Stimulated activated CD8-positive, alpha-beta memory T cell treated with anti-CD3 and anti-CD28 coated beads, Interleukin-7, amount 100 ng/mL, for 1 hour (primary cell): ENCODE data around the gene BCL2.
"Not testable (repeated sequence)": the region's sequence is repeated elsewhere in the genome, so short reads cannot be mapped to it uniquely, and the experiment has no call there.

Experiments
- DNase-seq, 2 donors: peaks; one replicate each; pipeline ENCODE4 v3.0.0-alpha.2; 2020; ENCODE audit warnings: low read depth in 2 of 2

BCL2 gene

GRCh38 chr18:63234432-63234831, 85.1 kb downstream of the BCL2 start:
- DNase-seq = no peak

- DNase-seq = no peak
Measured at GRCh38 chr18:63233334-63233733, 86.2 kb downstream of the BCL2 start.

- no peak for DNase-seq
Measured at GRCh38 chr18:63232826-63233225, 86.7 kb downstream of the BCL2 start.

GRCh38 chr18:63229971-63230370, 89.6 kb downstream of the BCL2 start:
- no peak for DNase-seq

GRCh38 chr18:63225434-63225833, 94.1 kb downstream of the BCL2 start:
- DNase-seq = no peak

- no peak for DNase-seq
Measured at GRCh38 chr18:63224630-63225029, 94.9 kb downstream of the BCL2 start.

DNA sequence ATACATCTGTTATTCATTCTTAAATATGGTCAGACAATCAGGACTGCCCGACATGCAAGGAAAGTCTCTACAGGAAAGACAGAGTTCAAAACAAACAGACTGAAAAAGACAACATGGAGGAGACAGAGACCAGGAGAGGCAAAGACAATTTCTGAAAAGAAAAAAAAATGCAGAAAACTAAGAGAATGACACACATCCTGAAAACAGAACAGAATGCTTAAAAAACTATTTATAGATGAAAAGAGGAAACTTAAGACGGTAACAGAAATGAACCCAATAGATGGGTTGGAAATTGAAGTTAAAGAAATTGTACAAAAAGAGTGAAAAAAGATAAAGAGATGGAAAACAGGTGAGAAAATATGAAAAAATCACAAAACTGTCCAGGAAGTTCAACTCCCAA, 95.7 kb downstream of the BCL2 start:
- DNase-seq = no peak

GRCh38 chr18:63220903-63221302, 98.7 kb downstream of the BCL2 start:
- no peak for DNase-seq

DNA sequence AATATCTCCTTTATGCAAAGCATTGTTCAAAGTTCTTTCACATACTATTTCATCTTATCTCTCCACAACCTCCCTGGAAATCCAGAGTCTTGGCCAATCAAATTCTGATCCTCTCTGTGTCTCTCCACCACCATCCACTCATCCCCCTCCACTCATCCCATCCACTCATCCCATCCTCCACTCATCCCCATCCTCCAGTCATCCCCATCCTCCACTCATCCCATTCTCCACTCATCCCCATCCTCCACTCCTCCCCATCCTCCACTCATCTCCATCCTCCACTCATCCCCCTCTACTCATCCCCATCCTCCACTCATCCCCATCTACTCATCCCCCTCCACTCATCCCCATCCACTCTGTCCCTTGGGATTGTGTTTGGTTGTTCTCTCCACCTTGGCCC, 101.1 kb downstream of the BCL2 start:
- no peak for DNase-seq

DNA sequence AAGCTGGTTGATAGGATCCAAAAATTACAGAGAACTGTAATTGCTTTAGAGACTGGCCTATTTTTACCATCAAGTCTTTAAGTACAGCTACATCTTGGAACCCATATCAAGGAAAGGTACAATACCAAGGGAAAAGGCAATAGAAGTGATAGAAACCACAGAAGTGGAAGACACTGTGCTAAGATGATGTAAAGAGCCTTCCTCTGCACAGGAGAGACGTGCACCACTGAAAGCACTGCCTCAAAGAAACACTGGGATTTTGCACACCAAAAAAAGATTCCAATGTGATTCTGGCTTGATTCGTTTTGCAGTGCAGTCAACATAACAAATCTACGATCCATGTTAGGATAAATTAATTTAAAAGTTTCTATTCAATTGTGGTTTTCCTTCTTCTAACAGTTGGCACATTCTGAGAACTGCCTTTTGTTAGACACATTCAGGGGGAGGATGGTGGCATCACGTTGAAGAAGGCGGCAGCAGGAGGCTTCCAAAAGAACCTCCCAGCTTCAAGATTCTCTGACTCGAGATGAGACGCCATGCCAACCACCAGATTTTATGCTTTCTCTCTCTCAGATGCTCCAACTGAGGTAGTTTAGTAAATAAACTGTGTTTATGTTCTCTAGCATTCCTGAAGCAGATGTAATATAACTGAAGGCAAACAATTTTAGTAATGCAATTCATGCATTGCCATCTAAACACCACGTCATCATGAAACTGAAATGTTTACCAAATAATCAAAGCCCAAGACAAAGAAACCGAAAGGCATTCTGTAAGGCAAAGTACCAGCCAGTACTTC, 102.9 kb downstream of the BCL2 start:
- DNase-seq = no peak

- DNase-seq = no peak
Measured at GRCh38 chr18:63213936-63214671, 105.5 kb downstream of the BCL2 start.

GRCh38 chr18:63213331-63213900, 106.2 kb downstream of the BCL2 start:
- no peak for DNase-seq

- no peak for DNase-seq
Measured at GRCh38 chr18:63210521-63210920, 109.0 kb downstream of the BCL2 start.

DNA sequence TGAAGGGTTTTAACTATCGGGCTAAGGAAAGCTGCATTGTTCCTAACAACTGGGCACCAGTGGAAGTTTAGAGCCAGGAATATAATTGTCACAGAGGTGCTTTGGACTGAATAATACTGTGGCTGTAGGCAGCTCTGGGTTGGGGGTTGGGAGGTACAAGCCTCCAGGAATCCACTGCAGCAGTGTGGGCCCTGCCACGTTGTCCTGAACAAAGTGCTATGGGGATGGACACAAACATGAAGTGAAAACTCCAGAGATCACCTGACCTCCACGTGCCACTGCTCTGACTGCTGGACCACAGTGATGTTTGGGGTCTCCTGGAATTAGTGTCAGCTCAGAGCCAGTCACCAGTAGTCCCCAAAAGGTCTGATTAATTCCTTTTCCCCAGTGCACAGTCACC, 110.9 kb downstream of the BCL2 start:
- no peak for DNase-seq

DNA sequence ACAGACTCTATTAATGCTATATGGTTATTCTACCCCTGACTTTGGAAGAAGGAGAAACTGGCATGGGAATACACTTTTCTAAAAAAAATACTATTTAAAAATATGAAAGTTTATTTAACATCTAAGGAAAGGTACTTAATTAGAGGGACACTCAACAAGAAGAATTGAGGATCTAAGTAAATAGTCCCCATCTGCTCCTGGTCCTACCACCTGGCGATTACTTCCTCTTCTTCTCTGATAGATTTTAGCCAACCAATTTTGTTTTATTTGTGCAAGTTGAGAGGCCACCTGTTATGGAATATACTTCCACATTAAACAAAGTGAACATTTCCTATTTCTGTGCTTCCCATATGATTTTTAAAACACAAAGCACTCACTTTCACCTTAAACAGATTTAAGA, 111.7 kb downstream of the BCL2 start:
- no peak for DNase-seq

GRCh38 chr18:63207143-63207790, 112.3 kb downstream of the BCL2 start:
- no peak for DNase-seq

DNA sequence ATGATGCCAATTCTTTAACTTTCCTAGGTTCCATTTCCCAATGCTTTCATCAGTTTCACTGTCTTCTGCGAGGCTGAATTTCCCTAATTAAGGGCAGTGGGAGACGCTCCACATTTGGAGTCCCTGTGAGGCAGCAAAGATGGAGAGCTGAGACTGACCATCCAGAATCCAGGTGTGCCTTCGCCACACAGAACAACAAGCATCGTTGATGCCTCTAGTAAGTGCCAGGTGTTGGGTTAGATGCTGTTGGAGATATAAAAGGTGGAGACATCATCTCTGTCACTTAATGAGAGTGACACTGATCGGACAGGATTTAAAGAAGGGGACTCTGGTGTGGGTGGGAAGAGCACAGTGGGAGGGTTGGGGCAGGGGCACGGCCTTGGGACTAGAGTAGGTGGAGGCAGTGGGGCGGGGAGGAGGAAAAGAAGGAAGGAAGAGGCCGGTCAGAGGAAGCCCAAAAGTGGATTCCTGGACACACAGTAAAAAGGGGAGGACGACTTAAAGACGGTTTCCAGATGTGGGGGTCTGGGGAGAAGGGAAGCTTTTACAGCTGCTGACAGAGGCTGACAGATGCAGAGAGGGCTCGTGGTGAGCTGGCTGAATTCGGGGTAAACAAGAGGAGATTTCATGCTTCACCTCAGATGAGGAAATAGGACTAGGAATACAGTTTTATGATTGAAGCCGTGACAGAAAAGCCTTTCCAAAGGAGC, 113.0 kb downstream of the BCL2 start:
- no peak for DNase-seq

- DNase-seq = no peak
Measured at GRCh38 chr18:63205791-63206252, 113.7 kb downstream of the BCL2 start.

DNA sequence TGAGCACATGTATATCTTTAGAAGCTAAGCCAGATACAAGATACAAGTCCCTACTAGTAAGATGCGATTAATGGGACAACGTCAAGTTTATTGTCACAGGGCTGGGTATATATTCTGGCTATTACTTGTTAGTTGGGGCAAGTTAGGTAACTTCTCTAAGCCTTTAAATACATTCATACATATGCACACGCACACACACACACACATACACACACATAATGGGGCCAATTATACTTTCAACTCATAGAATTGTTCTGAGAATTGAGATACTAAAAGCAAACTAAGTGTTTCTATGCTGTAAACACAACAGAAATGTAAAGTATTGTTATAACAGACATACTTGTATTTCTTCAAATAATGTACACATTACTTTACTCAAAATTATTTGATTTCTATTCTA, 116.1 kb downstream of the BCL2 start:
- DNase-seq = no peak

DNA sequence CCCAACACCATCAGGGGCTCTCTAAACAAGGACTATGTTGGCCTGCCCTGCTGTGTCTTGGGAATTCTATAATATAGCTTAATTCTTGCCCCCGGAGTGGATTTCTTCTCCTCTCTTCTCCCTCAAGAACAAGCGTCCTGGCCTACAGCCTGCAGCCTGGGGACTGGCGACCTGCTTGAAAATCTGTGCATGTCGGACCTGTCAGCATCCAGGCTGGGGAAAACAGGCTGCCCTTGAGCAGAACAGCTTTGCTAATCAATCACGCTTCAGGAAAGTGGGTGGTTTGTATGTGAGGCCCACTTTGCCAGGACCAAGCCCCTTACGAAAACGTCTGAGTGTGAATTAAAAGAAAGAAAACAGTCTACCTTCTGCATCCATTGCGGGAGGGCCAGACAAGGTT, 116.7 kb downstream of the BCL2 start:
- DNase-seq = no peak

DNA sequence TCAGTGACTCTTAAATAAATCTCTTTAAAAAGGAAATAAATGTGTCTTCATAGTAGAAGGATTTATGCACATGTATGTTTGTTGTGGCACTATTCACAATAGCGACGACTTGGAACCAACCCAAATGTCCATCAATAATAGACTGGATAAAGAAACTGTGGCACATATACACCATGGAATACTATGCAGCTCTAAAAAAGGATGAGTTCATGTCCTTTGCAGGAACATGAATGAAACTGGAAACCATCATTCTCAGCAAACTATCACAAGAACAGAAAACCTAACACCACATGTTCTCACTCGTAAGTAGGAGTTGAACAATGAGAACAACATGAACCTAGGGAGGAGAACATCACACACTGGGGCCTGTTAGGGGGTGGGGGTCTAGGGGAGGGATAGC, 118.1 kb downstream of the BCL2 start:
- not testable (repeated sequence) for DNase-seq

DNA sequence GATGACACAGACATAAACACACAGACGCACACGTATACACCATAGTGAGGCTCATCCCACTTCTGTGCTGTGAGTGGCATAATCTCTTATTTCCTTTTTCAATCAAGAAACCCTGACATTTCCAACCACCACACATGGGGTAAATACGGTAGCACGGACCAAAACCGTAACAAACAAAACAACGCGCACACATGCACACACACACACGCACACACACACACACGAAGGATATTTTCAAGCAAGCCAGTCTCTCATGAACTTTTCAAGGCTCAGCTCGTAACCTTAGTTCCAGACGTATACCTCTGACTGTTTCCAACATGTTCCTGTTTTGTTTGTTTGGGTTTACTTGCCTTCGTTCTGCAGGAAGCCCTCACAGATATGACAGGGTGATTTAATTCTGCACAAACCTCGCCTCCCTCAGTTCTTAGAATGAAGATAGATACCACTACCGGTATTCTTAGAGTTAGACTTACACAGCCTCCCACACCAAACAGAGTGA, 119.8 kb downstream of the BCL2 start:
- DNase-seq = no peak
